ENCODE results near the gene SDHB. TPM values are rescaled to one million over a fixed set of nuclear protein-coding genes. Genes with fewer than 3 reads are reported as not detected.
A peak's percentile ranks its signal among the peaks of the same experiment; 100 is the strongest.

The SDHB gene
- total and polyA plus RNA-seq, 9 of the 15 experiments (the other 6 are each of a cell fraction or from before 2014, with no cell fraction given) = 207 to 554 (median 365) TPM

- DNase-seq (ENCODE audit: extremely low read depth in 1 of 4, low spot score in 3 of 4) = no peak
- CTCF ChIA-PET (ENCODE audit: low intra/inter-chr PET ratio) = no interaction called here
Observed at GRCh38 chr1:17096584-17096983, 42.8 kb upstream of the SDHB start.

More at GRCh38 chr1:17096584-17096983, 42.8 kb upstream of the SDHB start:
- ATAC-seq = no peak
- no peak overlapping the region for H3K4me2 ChIP-seq (ENCODE audit: insufficient read depth, low read length)
- WGBS (ENCODE audit: insufficient coverage, low coverage, missing lambda C conversion rate) = 0% methylated on average over 1 of the region's 1 CpG
- peaks cover 47 to 76% of the 10 kb centered on the region in 2 experiments for H3K27me3 ChIP-seq (ENCODE audit: control insufficient read depth in 2 of 2, insufficient read depth in 2 of 2, low read length in 2 of 2)
- no peak overlapping the region for H3K4me3 ChIP-seq
- H3K4me1 ChIP-seq (replicated peaks in 1 of 2; ENCODE audit: control insufficient read depth in 2 of 2, insufficient read depth in 2 of 2, low read length in 2 of 2) = no peaks in the 10 kb centered on the region; a peak in 1 of 5 replicates
- H3K9ac ChIP-seq (ENCODE audit: insufficient read depth in 1 of 2, low read depth in 2 of 2, low read length in 2 of 2) = no peak overlapping the region
- H3K36me3 ChIP-seq (ENCODE audit: control insufficient read depth, insufficient read depth, low read length) = no peaks in the 10 kb centered on the region
- FAIRE-seq = no peak
- no peak overlapping the region for H3K27ac ChIP-seq (ENCODE audit: extremely low read depth, low read depth, low read length)
- H4K20me1 ChIP-seq (replicated peaks; ENCODE audit: control insufficient read depth, insufficient read depth, low read length) = peaks cover 8% of the 10 kb centered on the region; the same call in 1 of the 2 replicates
- no peaks in the 10 kb centered on the region for H3K9me1 ChIP-seq (ENCODE audit: control insufficient read depth, insufficient read depth, low read length)
- intact Hi-C loops (cut with micrococcal nuclease) = no loop called here
- TF ChIP-seq ZNF586 (CRISPR knock-in tag; conservative IDR thresholded peaks at IDR 0.05) (no peak), FOXP1 (CRISPR knock-in tag; IDR thresholded peaks at IDR 0.05) (no peak), ZFP36 (IDR thresholded peaks at IDR 0.05; ENCODE audit: low read depth, low read length, partially characterized antibody) (peak; percentile 74), ATF2 (CRISPR knock-in tag; IDR thresholded peaks at IDR 0.05) (no peak), HMG20B (CRISPR knock-in tag; IDR thresholded peaks at IDR 0.05) (no peak), CBX5 (IDR thresholded peaks at IDR 0.05; ENCODE audit: borderline replicate concordance, low read depth) (no peak), E4F1 (CRISPR knock-in tag; IDR thresholded peaks at IDR 0.05; ENCODE audit: borderline replicate concordance) (no peak), RBM25 (IDR thresholded peaks at IDR 0.05; ENCODE audit: low read depth, low read length, severe bottlenecking) (peak; percentile 39), ZNF280A (IDR thresholded peaks at IDR 0.05; ENCODE audit: low read depth, partially characterized antibody) (no peak), SRSF7 (optimal IDR thresholded peaks at IDR 0.05; ENCODE audit: low read depth, low read length) (no peak), CSDE1 (IDR thresholded peaks at IDR 0.05) (no peak), ZNF655 (CRISPR knock-in tag; IDR thresholded peaks at IDR 0.05) (no peak)
- no peak overlapping the region for H2AFZ ChIP-seq (ENCODE audit: low read depth, low read length)
- no TSS peak for BruUV-seq (replicated peaks)
- POLR2A ChIA-PET = no interaction called here
- no peaks in the 10 kb centered on the region for H3K79me2 ChIP-seq (ENCODE audit: control insufficient read depth, insufficient read depth, low read length)
- in situ Hi-C loops (cut with MboI) = no loop called here
- H3K9me3 ChIP-seq (replicated peaks; ENCODE audit: control insufficient read depth, insufficient read depth, low read depth, low read length) = no peaks in the 10 kb centered on the region
